Hepatocyte (in vitro differentiated cells): ENCODE data around the gene LASP1. TPM values are rescaled to one million over a fixed set of nuclear protein-coding genes. Genes with fewer than 3 reads are reported as not detected.
A peak's percentile ranks its signal among the peaks of the same experiment; 100 is the strongest.

Experiments
- DNase-seq: peaks from one replicate; pipeline ENCODE4 v3.0.0-alpha.2; 2016; ENCODE audit warnings: low spot score
- H2AFZ ChIP-seq: fragments of 200-600 bp; sonication (generic); 2 replicates; pipeline ENCODE4 v1.6.0; 2016; ENCODE audit warnings: antibody characterized with exemption, mild to moderate bottlenecking
- H3K27ac ChIP-seq: fragments of 200-600 bp; sonication (generic); 2 replicates; pipeline ENCODE4 v1.5.1; 2016; ENCODE audit warnings: mild to moderate bottlenecking
- H3K27me3 ChIP-seq: fragments of 200-600 bp; sonication (generic); 2 replicates; pipeline ENCODE4 v1.6.1; 2016
- H3K36me3 ChIP-seq: fragments of 200-600 bp; sonication (generic); replicated peaks from 2 replicates; pipeline ENCODE4 v1.5.1; 2016; ENCODE audit warnings: low read depth; ENCODE audit not compliant: insufficient read depth
- H3K4me1 ChIP-seq: fragments of 200-600 bp; sonication (generic); 2 replicates; pipeline ENCODE4 v1.5.1; 2016; ENCODE audit warnings: mild to moderate bottlenecking, moderate library complexity; ENCODE audit not compliant: insufficient read depth
- H3K4me2 ChIP-seq: fragments of 200-600 bp; sonication (generic); 2 replicates; pipeline ENCODE4 v1.6.0; 2016
- H3K4me3 ChIP-seq: fragments of 200-600 bp; sonication (generic); 2 replicates; pipeline ENCODE4 v1.5.1; 2016; ENCODE audit warnings: mild to moderate bottlenecking
- H3K79me2 ChIP-seq: fragments of 200-600 bp; sonication (generic); 2 replicates; pipeline ENCODE4 v1.6.0; 2017; ENCODE audit warnings: mild to moderate bottlenecking
- H3K9me2 ChIP-seq: fragments of 200-600 bp; sonication (generic); replicated peaks from 2 replicates; pipeline ENCODE4 v1.6.0; 2017; ENCODE audit warnings: mild to moderate bottlenecking; ENCODE audit not compliant: insufficient read depth
- H3K9me3 ChIP-seq: fragments of 200-600 bp; sonication (generic); 2 replicates; pipeline ENCODE4 v1.5.1; 2016; ENCODE audit warnings: low read depth, mild to moderate bottlenecking
- H4K20me1 ChIP-seq: fragments of 200-600 bp; sonication (generic); 2 replicates; pipeline ENCODE4 v1.6.0; 2016; ENCODE audit warnings: mild to moderate bottlenecking; ENCODE audit not compliant: insufficient read depth, poor library complexity, severe bottlenecking
- CTCF ChIP-seq: fragments of 200-600 bp; sonication (generic); IDR thresholded peaks from 2 replicates; pipeline ENCODE4 v1.5.1; 2016; ENCODE audit warnings: antibody characterized with exemption, mild to moderate bottlenecking; ENCODE audit not compliant: poor library complexity
- EZH2 ChIP-seq: fragments of 200-600 bp; sonication (generic); IDR thresholded peaks from 2 replicates; pipeline ENCODE4 v1.6.1; 2016; ENCODE audit warnings: antibody characterized with exemption, mild to moderate bottlenecking, borderline replicate concordance
- EZH2phosphoT487 ChIP-seq: fragments of 200-600 bp; sonication (generic); IDR thresholded peaks from one replicate; pipeline ENCODE4 v1.6.1; 2018; ENCODE audit warnings: antibody characterized with exemption, mild to moderate bottlenecking, low read depth, moderate library complexity; ENCODE audit not compliant: unreplicated experiment, severe bottlenecking
- WGBS: methylation state at CpG from one replicate; pipeline ENCODE4 v1.1.6; 2016; ENCODE audit warnings: low lambda C conversion rate; ENCODE audit errors: missing lambda C conversion rate; 5-methylcytosine and 5-hydroxymethylcytosine counted together
- polyA plus RNA-seq: library from polyadenylated mRNA; unstranded; fragments of >200 nt; fragmentation: Nextera tagmentation; extraction: Ambion mirVana; gene quantifications from 2 replicates; pipeline ENCODE4 v1.2.1, GENCODE V29; 2016
- total RNA-seq: library from RNA; depleted of rRNA; stranded (reverse); fragments of >200 nt; gene quantifications from 2 replicates; pipeline ENCODE4 v1.2.3, GENCODE V29; 2014

The LASP1 gene
- total and polyA plus RNA-seq, 2 experiments from 2014 or later: 141 to 238 TPM

GRCh38 chr17:38967290-38967738 is 97.5 kb downstream of the LASP1 start, which contains the start of gene FBXO47:
Gene FBXO47 (minus strand): TSS chr17:38967403. CDS start chr17:38963025, 4,378 bp downstream.
- Histone ChIP-seq H3K27me3 (no peaks in the 10 kb centered on the region), H3K79me2 (no peaks in the 10 kb centered on the region), H3K4me2 (peak within 1 kb of the TSS; percentile 79), H3K9me2 (no peaks in the 10 kb centered on the region), H4K20me1 (no peaks in the 10 kb centered on the region), H3K27ac (peak within 1 kb of the TSS; percentile 54), H3K4me3 (no peak within 1 kb of the TSS), H3K9me3 (no peaks in the 10 kb centered on the region), H3K36me3 (no peaks in the 10 kb centered on the region), H3K4me1 (no peaks in the 10 kb centered on the region), H2AFZ (peak within 1 kb of the TSS; percentile 96)
- WGBS: 28% methylated on average over 21 of the region's 21 CpGs
- TF ChIP-seq EZH2phosphoT487 (no peak), CTCF (no peak), EZH2 (no peak)
- peak; percentile 93 for DNase-seq

- Histone ChIP-seq H2AFZ (no peak overlapping the region), H3K9me3 (no peaks in the 10 kb centered on the region), H3K4me2 (no peak overlapping the region), H3K36me3 (no peaks in the 10 kb centered on the region), H3K27me3 (no peaks in the 10 kb centered on the region), H3K9me2 (no peaks in the 10 kb centered on the region), H3K27ac (no peak overlapping the region), H4K20me1 (no peaks in the 10 kb centered on the region), H3K79me2 (no peaks in the 10 kb centered on the region), H3K4me3 (no peak overlapping the region), H3K4me1 (no peaks in the 10 kb centered on the region)
- TF ChIP-seq EZH2 (no peak), EZH2phosphoT487 (no peak), CTCF (no peak)
- DNase-seq: no peak
- 88% methylated on average over 4 of the region's 4 CpGs for WGBS
These were observed 99.4 kb downstream of the LASP1 start for GRCh38 chr17:38969281-38969680.

GRCh38 chr17:38970128-38970527 is 100.3 kb downstream of the LASP1 start:
- no peak overlapping the region for H2AFZ ChIP-seq
- H3K4me1 ChIP-seq: no peaks in the 10 kb centered on the region
- no peaks in the 10 kb centered on the region for H3K9me2 ChIP-seq
- TF ChIP-seq EZH2phosphoT487: no peak
- TF ChIP-seq EZH2: no peak
- no peak for TF ChIP-seq CTCF
- H3K36me3 ChIP-seq: no peaks in the 10 kb centered on the region
- H4K20me1 ChIP-seq: no peaks in the 10 kb centered on the region
- DNase-seq: no peak
- no peaks in the 10 kb centered on the region for H3K9me3 ChIP-seq
- H3K4me3 ChIP-seq: no peak overlapping the region
- H3K27ac ChIP-seq: no peak overlapping the region
- H3K4me2 ChIP-seq: no peak overlapping the region
- WGBS: 70% methylated on average over 4 of the region's 4 CpGs
- no peaks in the 10 kb centered on the region for H3K79me2 ChIP-seq
- H3K27me3 ChIP-seq: no peaks in the 10 kb centered on the region
